SH-SY5Y (cell line): Measurements from ENCODE around the gene C2CD4C.

Experiments used
- GATA2 ChIP-seq: IDR thresholded peaks from 2 replicates; pipeline ENCODE4 v1.6.1; 2011; ENCODE audit warnings: mild to moderate bottlenecking, low read depth, low read length
- GATA3 ChIP-seq: IDR thresholded peaks from 2 replicates; pipeline ENCODE4 v1.6.1; 2011; ENCODE audit warnings: low read depth, mild to moderate bottlenecking, low read length, moderate library complexity

DNA sequence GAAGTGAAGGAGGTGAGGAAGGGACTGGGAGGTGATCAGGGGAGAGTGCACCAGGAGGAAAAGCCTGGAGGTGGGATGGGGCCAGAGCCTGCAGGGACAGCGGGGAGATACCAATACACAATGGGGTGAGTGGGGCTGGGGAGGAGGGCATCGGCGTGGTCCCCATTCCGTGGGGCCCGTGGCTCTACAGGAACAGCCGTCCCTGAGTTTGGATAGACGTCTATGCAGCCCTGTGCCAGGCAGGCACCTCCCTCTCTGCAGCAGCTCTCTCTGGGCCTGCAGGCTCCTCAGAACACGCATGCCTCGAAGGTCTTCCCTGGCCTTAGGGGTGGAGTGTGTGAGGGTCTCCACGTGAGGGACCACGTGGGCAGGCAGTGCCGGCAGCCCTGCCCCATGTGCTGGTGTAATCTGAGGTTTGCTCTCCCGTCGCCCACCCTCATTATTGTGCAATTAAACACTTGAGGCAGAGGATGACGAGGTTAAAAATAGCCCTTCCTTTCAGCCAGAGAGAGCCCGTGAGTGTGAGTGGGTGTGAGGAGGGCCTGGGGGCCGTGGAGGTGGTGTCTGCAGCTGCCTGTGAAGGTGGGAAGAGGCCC, 16.5 kb downstream of the C2CD4C start:
- TF ChIP-seq GATA2 (no peak), GATA3 (no peak)
